Endothelial cell (in vitro differentiated cells): Measurements from ENCODE around the gene NPAS1. TPM values are rescaled to one million over a fixed set of nuclear protein-coding genes. Genes with fewer than 3 reads are reported as not detected.

ENCODE experiments used
- DNase-seq: peaks from one replicate; pipeline ENCODE4 v3.0.0; 2021; ENCODE audit warnings: low spot score
- H3K27ac Mint-ChIP-seq: one replicate; pipeline ENCODE4 v1.8.0; 2021; ENCODE audit warnings: mixed read lengths, inconsistent platforms; ENCODE audit not compliant: unreplicated experiment
- H3K27me3 Mint-ChIP-seq: one replicate; pipeline ENCODE4 v1.8.0; 2021; ENCODE audit warnings: mild to moderate bottlenecking, moderate library complexity, mixed read lengths, inconsistent platforms; ENCODE audit not compliant: unreplicated experiment
- H3K36me3 Mint-ChIP-seq: one replicate; pipeline ENCODE4 v1.8.0; 2021; ENCODE audit warnings: mild to moderate bottlenecking, low read depth, mixed read lengths, inconsistent platforms; ENCODE audit not compliant: unreplicated experiment
- H3K4me1 Mint-ChIP-seq: one replicate; pipeline ENCODE4 v1.8.0; 2021; ENCODE audit warnings: mild to moderate bottlenecking, mixed read lengths, inconsistent platforms; ENCODE audit not compliant: unreplicated experiment
- H3K4me3 Mint-ChIP-seq: one replicate; pipeline ENCODE4 v1.8.0; 2021; ENCODE audit warnings: mild to moderate bottlenecking, mixed read lengths, inconsistent platforms; ENCODE audit not compliant: unreplicated experiment
- H3K9me3 Mint-ChIP-seq: one replicate; pipeline ENCODE4 v1.8.0; 2021; ENCODE audit warnings: mixed read lengths, inconsistent platforms; ENCODE audit not compliant: unreplicated experiment
- CTCF ChIP-seq: fragments of 200-600 bp; sonication (generic); IDR thresholded peaks from one replicate; pipeline ENCODE4 v1.5.0; 2021; ENCODE audit warnings: antibody characterized with exemption; ENCODE audit not compliant: unreplicated experiment
- long read RNA-seq: library from polyadenylated mRNA; unstranded; transcript quantifications from one replicate; pipeline ENCODE4 v2.0.0, GENCODE V29; 2020; ENCODE audit not compliant: unreplicated experiment
- total RNA-seq: library from RNA; stranded (reverse); fragmentation: NEBNext Ultra II Directional; extraction: Animal tissue kit (Norgen Biotek cat#: 25700); gene quantifications from one replicate; pipeline ENCODE4 v1.2.1, GENCODE V29; 2021; ENCODE audit not compliant: unreplicated experiment

Gene NPAS1
- total RNA-seq: 1.0 TPM
- long read RNA-seq, partial matches to known transcripts: 0 of 3 reads
- long read RNA-seq, other reads (novel, unspliced or antisense): 3 of 3 reads

GRCh38 chr19:47019431-47020041 is at the start of gene NPAS1:
Gene NPAS1 (plus strand): TSS chr19:47019837. CDS start chr19:47021048, 1,211 bp downstream.
- no peaks in the 10 kb centered on the region for H3K4me1 Mint-ChIP-seq
- H3K9me3 Mint-ChIP-seq: no peaks in the 10 kb centered on the region
- TF ChIP-seq CTCF: no peak
- H3K36me3 Mint-ChIP-seq: no peaks in the 10 kb centered on the region
- no peak within 1 kb of the TSS for H3K4me3 Mint-ChIP-seq
- peak; percentile 38 for DNase-seq
- peaks cover 22% of the 10 kb centered on the region for H3K27me3 Mint-ChIP-seq
- no peak within 1 kb of the TSS for H3K27ac Mint-ChIP-seq

GRCh38 chr19:46970815-46971214 is 48.8 kb upstream of the NPAS1 start:
- no peak overlapping the region for H3K27ac Mint-ChIP-seq
- H3K36me3 Mint-ChIP-seq: peaks cover 21% of the 10 kb centered on the region
- H3K4me3 Mint-ChIP-seq: no peak overlapping the region
- H3K4me1 Mint-ChIP-seq: peaks cover 30% of the 10 kb centered on the region
- no peak for TF ChIP-seq CTCF
- H3K27me3 Mint-ChIP-seq: peaks cover 1% of the 10 kb centered on the region
- no peaks in the 10 kb centered on the region for H3K9me3 Mint-ChIP-seq
- no peak for DNase-seq

- Mint-ChIP-seq H3K4me1 (peaks cover 36% of the 10 kb centered on the region), H3K9me3 (no peaks in the 10 kb centered on the region), H3K4me3 (no peak overlapping the region), H3K36me3 (peaks cover 14% of the 10 kb centered on the region), H3K27ac (no peak overlapping the region), H3K27me3 (peaks cover 3% of the 10 kb centered on the region)
- DNase-seq: no peak
- TF ChIP-seq CTCF: no peak
These were observed 47.3 kb upstream of the NPAS1 start for GRCh38 chr19:46972311-46972710.

GRCh38 chr19:46974181-46974580 is 45.5 kb upstream of the NPAS1 start:
- Mint-ChIP-seq H3K27me3 (peaks cover 13% of the 10 kb centered on the region), H3K4me1 (peaks cover 42% of the 10 kb centered on the region)

More at GRCh38 chr19:46974181-46974580, 45.5 kb upstream of the NPAS1 start:
- H3K4me3 Mint-ChIP-seq: no peak overlapping the region
- peaks cover 4% of the 10 kb centered on the region for H3K36me3 Mint-ChIP-seq
- H3K9me3 Mint-ChIP-seq: no peaks in the 10 kb centered on the region
- TF ChIP-seq CTCF: no peak
- no peak for DNase-seq
- no peak overlapping the region for H3K27ac Mint-ChIP-seq
